HL-60 (cell line): ENCODE data around the gene ITGB5.

Experiments used
- DNase-seq, 2 experiments: peaks; one replicate each; pipeline ENCODE4 v3.0.0-alpha.2; 2010 to 2020; ENCODE audit warnings: low read depth in 1 of 2, low spot score in 1 of 2
- H3K27ac ChIP-seq: fragments of 250-450 bp; sonication (Bioruptor Pico); replicated peaks from 2 replicates; pipeline ENCODE4 v1.5.1; 2020; ENCODE audit warnings: mild to moderate bottlenecking, moderate library complexity
- H3K27me3 ChIP-seq: fragments of 250-450 bp; sonication (Bioruptor Pico); 2 replicates; pipeline ENCODE4 v1.5.1; 2021; ENCODE audit warnings: mild to moderate bottlenecking, moderate library complexity; ENCODE audit not compliant: insufficient read depth, poor library complexity, severe bottlenecking
- H3K4me3 ChIP-seq: replicated peaks from 2 replicates; pipeline ENCODE4 v1.5.1; 2011; ENCODE audit warnings: mild to moderate bottlenecking, control low read depth, low read length; ENCODE audit not compliant: insufficient read depth
- GABPA ChIP-seq: IDR thresholded peaks from 2 replicates; pipeline ENCODE4 v1.6.1; 2012; ENCODE audit warnings: low read depth
- POLR2AphosphoS5 ChIP-seq: IDR thresholded peaks from 2 replicates; pipeline ENCODE4 v1.6.1; 2012; ENCODE audit warnings: low read depth
- SPI1 ChIP-seq: IDR thresholded peaks from 2 replicates; pipeline ENCODE4 v1.6.1; 2012; ENCODE audit warnings: low read depth, mild to moderate bottlenecking, borderline replicate concordance
- TF ChIP-seq, protein P1 (sequence below): IDR thresholded peaks from 2 replicates; pipeline ENCODE4 v1.6.1; 2012; ENCODE audit warnings: low read depth; ENCODE audit not compliant: insufficient replicate concordance
- TF ChIP-seq, protein P2 (sequence below): IDR thresholded peaks from one replicate; pipeline ENCODE4 v1.5.1; 2011; ENCODE audit warnings: low read length, control low read depth, inconsistent platforms; ENCODE audit not compliant: insufficient read depth

The ITGB5 gene

DNA sequence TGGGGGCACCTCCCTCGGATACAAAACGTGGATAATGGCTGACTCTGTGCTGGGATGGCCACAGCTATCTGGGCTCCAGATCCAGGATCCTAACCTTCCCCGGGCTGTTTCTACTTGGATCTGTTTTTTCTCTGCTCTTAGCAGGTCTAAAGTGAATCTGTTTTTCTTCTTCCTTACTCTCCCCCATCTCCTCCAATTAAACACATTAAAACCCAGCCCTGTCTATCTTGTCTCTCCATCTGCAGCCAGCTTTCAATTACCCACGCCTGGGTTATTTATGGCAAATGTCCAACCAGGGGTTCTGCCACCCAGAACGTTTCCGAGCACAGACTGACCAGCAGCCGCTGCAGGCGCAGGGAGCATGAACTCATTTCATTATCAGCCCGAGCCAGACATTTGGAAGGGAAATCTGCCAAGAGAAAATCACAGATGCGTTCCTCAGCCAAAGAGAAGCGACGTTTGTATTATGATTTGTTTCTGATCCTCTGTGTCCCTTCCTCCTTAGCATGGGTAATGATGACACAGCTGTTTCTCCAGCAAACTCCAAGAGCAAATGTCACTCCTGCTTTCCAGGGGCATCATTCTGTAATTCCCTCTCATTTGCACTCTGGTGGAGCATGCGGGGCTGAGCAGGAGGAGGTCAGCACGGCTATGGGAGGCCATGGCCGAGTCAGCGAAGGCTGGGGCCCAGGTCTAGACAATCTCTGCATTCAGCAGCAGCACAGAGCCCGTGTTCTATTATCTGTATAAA, 114.9 kb downstream of the ITGB5 start:
- no peak for DNase-seq
- no peak overlapping the region for H3K27ac ChIP-seq
- H3K27me3 ChIP-seq: peaks cover 16% of the 10 kb centered on the region
- H3K4me3 ChIP-seq: no peak overlapping the region
- no peak for TF ChIP-seq GABPA
- TF ChIP-seq, protein P1, sequence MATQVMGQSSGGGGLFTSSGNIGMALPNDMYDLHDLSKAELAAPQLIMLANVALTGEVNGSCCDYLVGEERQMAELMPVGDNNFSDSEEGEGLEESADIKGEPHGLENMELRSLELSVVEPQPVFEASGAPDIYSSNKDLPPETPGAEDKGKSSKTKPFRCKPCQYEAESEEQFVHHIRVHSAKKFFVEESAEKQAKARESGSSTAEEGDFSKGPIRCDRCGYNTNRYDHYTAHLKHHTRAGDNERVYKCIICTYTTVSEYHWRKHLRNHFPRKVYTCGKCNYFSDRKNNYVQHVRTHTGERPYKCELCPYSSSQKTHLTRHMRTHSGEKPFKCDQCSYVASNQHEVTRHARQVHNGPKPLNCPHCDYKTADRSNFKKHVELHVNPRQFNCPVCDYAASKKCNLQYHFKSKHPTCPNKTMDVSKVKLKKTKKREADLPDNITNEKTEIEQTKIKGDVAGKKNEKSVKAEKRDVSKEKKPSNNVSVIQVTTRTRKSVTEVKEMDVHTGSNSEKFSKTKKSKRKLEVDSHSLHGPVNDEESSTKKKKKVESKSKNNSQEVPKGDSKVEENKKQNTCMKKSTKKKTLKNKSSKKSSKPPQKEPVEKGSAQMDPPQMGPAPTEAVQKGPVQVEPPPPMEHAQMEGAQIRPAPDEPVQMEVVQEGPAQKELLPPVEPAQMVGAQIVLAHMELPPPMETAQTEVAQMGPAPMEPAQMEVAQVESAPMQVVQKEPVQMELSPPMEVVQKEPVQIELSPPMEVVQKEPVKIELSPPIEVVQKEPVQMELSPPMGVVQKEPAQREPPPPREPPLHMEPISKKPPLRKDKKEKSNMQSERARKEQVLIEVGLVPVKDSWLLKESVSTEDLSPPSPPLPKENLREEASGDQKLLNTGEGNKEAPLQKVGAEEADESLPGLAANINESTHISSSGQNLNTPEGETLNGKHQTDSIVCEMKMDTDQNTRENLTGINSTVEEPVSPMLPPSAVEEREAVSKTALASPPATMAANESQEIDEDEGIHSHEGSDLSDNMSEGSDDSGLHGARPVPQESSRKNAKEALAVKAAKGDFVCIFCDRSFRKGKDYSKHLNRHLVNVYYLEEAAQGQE: no peak
- TF ChIP-seq SPI1: no peak
- TF ChIP-seq, protein P2, sequence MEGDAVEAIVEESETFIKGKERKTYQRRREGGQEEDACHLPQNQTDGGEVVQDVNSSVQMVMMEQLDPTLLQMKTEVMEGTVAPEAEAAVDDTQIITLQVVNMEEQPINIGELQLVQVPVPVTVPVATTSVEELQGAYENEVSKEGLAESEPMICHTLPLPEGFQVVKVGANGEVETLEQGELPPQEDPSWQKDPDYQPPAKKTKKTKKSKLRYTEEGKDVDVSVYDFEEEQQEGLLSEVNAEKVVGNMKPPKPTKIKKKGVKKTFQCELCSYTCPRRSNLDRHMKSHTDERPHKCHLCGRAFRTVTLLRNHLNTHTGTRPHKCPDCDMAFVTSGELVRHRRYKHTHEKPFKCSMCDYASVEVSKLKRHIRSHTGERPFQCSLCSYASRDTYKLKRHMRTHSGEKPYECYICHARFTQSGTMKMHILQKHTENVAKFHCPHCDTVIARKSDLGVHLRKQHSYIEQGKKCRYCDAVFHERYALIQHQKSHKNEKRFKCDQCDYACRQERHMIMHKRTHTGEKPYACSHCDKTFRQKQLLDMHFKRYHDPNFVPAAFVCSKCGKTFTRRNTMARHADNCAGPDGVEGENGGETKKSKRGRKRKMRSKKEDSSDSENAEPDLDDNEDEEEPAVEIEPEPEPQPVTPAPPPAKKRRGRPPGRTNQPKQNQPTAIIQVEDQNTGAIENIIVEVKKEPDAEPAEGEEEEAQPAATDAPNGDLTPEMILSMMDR: no peak
- TF ChIP-seq POLR2AphosphoS5: no peak

DNA sequence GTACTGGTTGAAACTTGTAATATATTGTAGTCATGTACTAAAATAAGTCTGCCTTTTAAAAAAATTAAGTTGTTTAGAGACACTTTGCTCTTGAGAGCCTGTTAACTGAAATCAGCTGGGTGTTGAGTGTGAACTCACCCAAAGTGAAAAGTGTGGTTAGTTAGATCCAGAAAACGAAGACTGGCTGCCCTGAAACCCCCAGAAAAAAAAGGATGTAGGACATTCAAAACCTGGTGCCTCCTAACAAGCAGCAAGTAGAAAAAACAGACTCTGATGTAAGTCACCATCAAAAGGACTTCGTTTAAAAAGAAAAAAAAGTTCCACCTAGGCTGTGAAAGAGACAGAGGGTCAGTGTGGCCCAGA, 116.1 kb downstream of the ITGB5 start:
- TF ChIP-seq, protein P1: no peak
- TF ChIP-seq, protein P2: no peak
- TF ChIP-seq SPI1: no peak
- no peak for TF ChIP-seq GABPA
- TF ChIP-seq POLR2AphosphoS5: no peak
- no peak for DNase-seq
- no peak overlapping the region for H3K27ac ChIP-seq
- no peak overlapping the region for H3K4me3 ChIP-seq
- peaks cover 16% of the 10 kb centered on the region for H3K27me3 ChIP-seq

DNA sequence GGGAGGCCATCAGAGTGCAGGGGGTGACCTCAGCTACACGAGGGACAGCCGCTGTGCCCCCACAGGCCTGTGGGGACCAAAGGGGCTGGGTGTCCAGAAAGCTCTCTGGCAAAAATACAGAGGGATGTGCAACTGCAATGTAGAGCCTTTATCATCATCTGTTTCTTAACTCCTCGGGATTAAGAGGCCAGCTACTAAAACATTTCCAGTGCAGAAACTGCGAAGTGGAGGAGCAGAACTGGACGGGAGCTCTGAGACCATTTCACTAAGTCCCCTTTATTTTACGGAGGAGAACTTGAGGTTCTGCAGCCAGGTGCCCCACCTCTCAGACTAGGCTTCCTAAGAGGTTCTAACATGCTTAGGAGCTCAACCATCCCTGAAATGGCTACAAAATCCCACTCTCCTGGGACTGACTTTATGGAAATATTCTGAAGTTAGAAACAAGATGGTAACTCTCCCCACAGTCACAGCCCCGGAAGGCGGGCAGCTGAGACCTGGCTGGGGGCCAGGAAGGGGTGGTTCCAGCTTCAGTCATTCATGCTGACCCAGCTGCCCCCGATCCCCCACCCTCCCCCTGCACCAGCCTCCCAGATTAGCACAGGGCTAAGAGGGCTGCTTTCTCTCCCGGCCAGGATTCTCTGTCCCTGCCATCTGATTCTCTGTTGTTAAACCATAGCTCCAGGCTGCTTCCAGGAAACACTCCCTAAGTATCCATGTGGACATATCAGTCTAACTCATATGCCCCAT, 116.7 kb downstream of the ITGB5 start:
- Histone ChIP-seq H3K27me3 (peaks cover 16% of the 10 kb centered on the region), H3K27ac (no peak overlapping the region), H3K4me3 (no peak overlapping the region)
- no peak for TF ChIP-seq GABPA
- TF ChIP-seq, protein P2: no peak
- TF ChIP-seq SPI1: no peak
- TF ChIP-seq, protein P1: no peak
- no peak for TF ChIP-seq POLR2AphosphoS5
- DNase-seq: no peak
